GM19099 (cell line): Measurements from ENCODE around the gene PCTP.

ENCODE experiments used
- POLR2A ChIP-seq: IDR thresholded peaks from 3 replicates; pipeline ENCODE4 v1.6.1; 2011; ENCODE audit warnings: low read depth; ENCODE audit not compliant: insufficient read length; ENCODE audit errors: extremely low read depth

PCTP gene

GRCh38 chr17:55783684-55784245, 32.9 kb downstream of the PCTP start:
- TF ChIP-seq POLR2A: no peak

GRCh38 chr17:55784666-55785065, 33.8 kb downstream of the PCTP start:
- TF ChIP-seq POLR2A: no peak

GRCh38 chr17:55785181-55785580, 34.3 kb downstream of the PCTP start:
- TF ChIP-seq POLR2A: no peak

- no peak for TF ChIP-seq POLR2A
Observed at GRCh38 chr17:55793272-55793671, 42.4 kb downstream of the PCTP start.

GRCh38 chr17:55794725-55795482, 44.1 kb downstream of the PCTP start:
- no peak for TF ChIP-seq POLR2A

- no peak for TF ChIP-seq POLR2A
Observed at GRCh38 chr17:55806745-55807495, 56.1 kb downstream of the PCTP start.

- TF ChIP-seq POLR2A: no peak
Observed at GRCh38 chr17:55811536-55811935, 60.7 kb downstream of the PCTP start.

GRCh38 chr17:55812323-55812722, 61.5 kb downstream of the PCTP start:
- TF ChIP-seq POLR2A: no peak

- TF ChIP-seq POLR2A: no peak
Observed at GRCh38 chr17:55813944-55814343, 63.1 kb downstream of the PCTP start.

GRCh38 chr17:55814377-55814776, 63.5 kb downstream of the PCTP start:
- no peak for TF ChIP-seq POLR2A

GRCh38 chr17:55816532-55817396, 65.9 kb downstream of the PCTP start:
- no peak for TF ChIP-seq POLR2A

GRCh38 chr17:55817397-55817709, 66.5 kb downstream of the PCTP start:
- no peak for TF ChIP-seq POLR2A

- no peak for TF ChIP-seq POLR2A
Observed at GRCh38 chr17:55818026-55818425, 67.2 kb downstream of the PCTP start.

GRCh38 chr17:55818451-55819375, 67.9 kb downstream of the PCTP start:
- no peak for TF ChIP-seq POLR2A

- no peak for TF ChIP-seq POLR2A
Observed at GRCh38 chr17:55820675-55821074, 69.8 kb downstream of the PCTP start.

GRCh38 chr17:55822028-55822427, 71.2 kb downstream of the PCTP start:
- TF ChIP-seq POLR2A: no peak
